Caki2 (cell line): ENCODE results near the gene TMX1. TPM values are rescaled to one million over a fixed set of nuclear protein-coding genes. Genes with fewer than 3 reads are reported as not detected.

ENCODE experiments used
- total RNA-seq: library from RNA; depleted of rRNA; stranded (reverse); fragments of >200 nt; shearing (Covaris generic); gene quantifications from 2 replicates; pipeline ENCODE4 v1.2.3, GENCODE V29; 2014; ENCODE audit warnings: low replicate concordance; rRNA removed

Gene TMX1
- total RNA-seq, 1 experiment from 2014 or later: 46.7 TPM

Other genes starting within 250 kb of the TMX1 start
- 0.41 and 2.3 TPM in 2 replicates for gene TRIM9, start 145.1 kb upstream of the TMX1 start, total RNA-seq